ENCODE measurements around the gene AK2. TPM values are rescaled to one million over a fixed set of nuclear protein-coding genes. Genes with fewer than 3 reads are reported as not detected.

Gene AK2
- total RNA-seq, 1 experiment from 2014 or later, result 159 TPM

DNA sequence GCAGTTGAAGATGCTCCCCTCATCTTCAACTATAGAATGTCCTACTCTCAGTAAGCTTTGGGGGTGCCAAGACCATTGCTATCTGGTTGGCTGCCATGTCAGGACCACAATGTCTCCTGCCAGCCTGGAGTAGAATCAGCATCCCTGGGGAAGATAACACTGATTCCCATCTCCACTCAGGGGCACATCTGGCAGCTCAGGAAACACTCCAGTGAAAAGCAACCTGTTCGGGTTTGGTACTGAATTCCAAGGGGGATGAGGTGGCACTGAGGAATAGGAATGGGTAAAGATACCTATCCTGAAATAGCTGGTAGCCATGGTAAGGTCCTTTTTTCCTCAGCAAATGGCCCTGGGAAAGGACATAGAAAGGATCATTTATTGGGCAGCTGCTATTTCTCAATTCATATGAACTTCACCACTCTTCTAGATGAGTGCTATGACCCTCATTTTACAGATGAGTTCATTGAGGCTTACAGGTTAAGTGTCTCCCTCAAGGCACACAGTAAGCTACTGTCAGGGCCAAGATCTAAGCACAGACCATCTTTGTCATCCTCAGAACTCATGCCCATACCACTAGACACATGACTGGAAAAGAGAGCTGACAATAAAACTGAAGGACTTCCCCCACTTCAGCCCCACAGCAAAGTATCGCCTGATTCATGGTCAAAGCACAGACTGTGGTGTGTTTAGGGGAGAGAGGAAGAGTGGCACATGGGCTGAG is 31.4 kb downstream of the AK2 start:
- Mint-ChIP-seq H3K4me1 (peaks cover 27 to 33% of the 10 kb centered on the region in 2 experiments), H3K4me3 (no peak overlapping the region), H3K27ac (peak overlapping the region in 1 of 3 experiments; percentile 8; a peak in 1 of 7 replicates), H3K9me3 (no peaks in the 10 kb centered on the region), H3K36me3 (ENCODE audit: insufficient read depth in 1 of 3, low read depth in 3 of 3) (peaks cover 6 to 33% (median 16%) of the 10 kb centered on the region in 3 experiments; a peak in 6 of 7 replicates), H3K27me3 (ENCODE audit: low read depth) (no peaks in the 10 kb centered on the region; the same call in 1 of the 2 replicates)
- Histone ChIP-seq H3K23me2 (ENCODE audit: insufficient read length, low read depth, low read length, poor library complexity, severe bottlenecking) (no peaks in the 10 kb centered on the region), H4K8ac (replicated peaks; ENCODE audit: insufficient read length, low read depth, low read length) (no peak overlapping the region), H3K4me1 (ENCODE audit: insufficient read depth, low read length) (no peaks in the 10 kb centered on the region), H3K4ac (ENCODE audit: low read depth, low read length) (no peak overlapping the region), H3K9ac (ENCODE audit: extremely low read depth, insufficient read length, low read length) (no peak overlapping the region), H4K20me1 (ENCODE audit: control insufficient read depth, insufficient read depth, insufficient read length) (no peaks in the 10 kb centered on the region), H2BK20ac (ENCODE audit: low read depth, low read length, poor library complexity, severe bottlenecking) (no peak overlapping the region), H2BK15ac (ENCODE audit: low read depth, low read length) (no peak overlapping the region), H3T11ph (ENCODE audit: low read length) (no peak overlapping the region), H3K4me2 (ENCODE audit: insufficient read depth, insufficient read length, low read length) (no peak overlapping the region), H3K27ac (ENCODE audit: insufficient read length, low read depth, low read length) (no peak overlapping the region), H3K79me1 (ENCODE audit: insufficient read depth, low read depth, low read length, poor library complexity, severe bottlenecking) (no peaks in the 10 kb centered on the region), H3K56ac (ENCODE audit: insufficient read length, low read depth, low read length) (no peak overlapping the region), H3K9me3 (ENCODE audit: control insufficient read depth, low read depth, low read length) (no peaks in the 10 kb centered on the region), H3K18ac (ENCODE audit: insufficient read length, low read depth, low read length) (no peak overlapping the region), H2AK5ac (ENCODE audit: insufficient read length, low read length) (no peak overlapping the region), H4K91ac (ENCODE audit: insufficient read length, low read depth, low read length) (no peak overlapping the region), H2BK12ac (ENCODE audit: insufficient read length, low read depth, low read length) (no peak overlapping the region), H4K5ac (ENCODE audit: insufficient read length, low read depth, low read length) (no peak overlapping the region), H2AFZ (ENCODE audit: low read length) (no peak overlapping the region), H3K14ac (ENCODE audit: insufficient read depth, low read length) (no peak overlapping the region), H3K79me2 (ENCODE audit: insufficient read depth, low read length) (no peaks in the 10 kb centered on the region), H3K27me3 (ENCODE audit: insufficient read depth, low read length) (no peaks in the 10 kb centered on the region), H2BK120ac (ENCODE audit: low read depth, low read length, poor library complexity, severe bottlenecking) (no peak overlapping the region), H3K23ac (ENCODE audit: insufficient read length, low read depth, low read length) (no peak overlapping the region), H2BK5ac (ENCODE audit: insufficient read length, low read length) (no peak overlapping the region)
- DNase-seq, result no peak
- TF ChIP-seq, protein P1, sequence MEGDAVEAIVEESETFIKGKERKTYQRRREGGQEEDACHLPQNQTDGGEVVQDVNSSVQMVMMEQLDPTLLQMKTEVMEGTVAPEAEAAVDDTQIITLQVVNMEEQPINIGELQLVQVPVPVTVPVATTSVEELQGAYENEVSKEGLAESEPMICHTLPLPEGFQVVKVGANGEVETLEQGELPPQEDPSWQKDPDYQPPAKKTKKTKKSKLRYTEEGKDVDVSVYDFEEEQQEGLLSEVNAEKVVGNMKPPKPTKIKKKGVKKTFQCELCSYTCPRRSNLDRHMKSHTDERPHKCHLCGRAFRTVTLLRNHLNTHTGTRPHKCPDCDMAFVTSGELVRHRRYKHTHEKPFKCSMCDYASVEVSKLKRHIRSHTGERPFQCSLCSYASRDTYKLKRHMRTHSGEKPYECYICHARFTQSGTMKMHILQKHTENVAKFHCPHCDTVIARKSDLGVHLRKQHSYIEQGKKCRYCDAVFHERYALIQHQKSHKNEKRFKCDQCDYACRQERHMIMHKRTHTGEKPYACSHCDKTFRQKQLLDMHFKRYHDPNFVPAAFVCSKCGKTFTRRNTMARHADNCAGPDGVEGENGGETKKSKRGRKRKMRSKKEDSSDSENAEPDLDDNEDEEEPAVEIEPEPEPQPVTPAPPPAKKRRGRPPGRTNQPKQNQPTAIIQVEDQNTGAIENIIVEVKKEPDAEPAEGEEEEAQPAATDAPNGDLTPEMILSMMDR (conservative IDR thresholded peaks at IDR 0.05), result no peak
- WGBS (ENCODE audit: extremely low coverage, insufficient read length, low lambda C conversion rate), result no CpG with 5 or more reads among the region's 2 CpGs
